ENCODE data around the gene LRP1-AS.

- TF ChIP-seq CTCF (IDR thresholded peaks at IDR 0.05; ENCODE audit: poor library complexity): no peak
- TF ChIP-seq EZH2phosphoT487 (IDR thresholded peaks at IDR 0.05; ENCODE audit: low read depth, severe bottlenecking, unreplicated experiment): no peak
These were observed 11.9 kb upstream of the LRP1-AS start for GRCh38 chr12:57159311-57159710.

Measured in hepatocyte (in vitro differentiated cells).